ENCODE data around the gene SAMD11. TPM values are rescaled to one million over a fixed set of nuclear protein-coding genes. Genes with fewer than 3 reads are reported as not detected.
A peak's percentile ranks its signal among the peaks of the same experiment; 100 is the strongest.
"Not testable (repeated sequence)": the region's sequence is repeated elsewhere in the genome, so short reads cannot be mapped to it uniquely, and the experiment has no call there.

The SAMD11 gene
- 48.1 TPM for polyA plus RNA-seq (2013, experiment 1 of 2; ENCODE audit: insufficient read length)
- polyA plus RNA-seq (2013, experiment 2 of 2; ENCODE audit: insufficient read length), result 59.6 TPM

- peak; percentile 90 for DNase-seq
Observed at GRCh38 chr1:923131-923990, at the start of gene SAMD11. TSS of gene SAMD11 (plus strand) at chr1:923923. CDS start at chr1:924432, 509 bp downstream.

DNA sequence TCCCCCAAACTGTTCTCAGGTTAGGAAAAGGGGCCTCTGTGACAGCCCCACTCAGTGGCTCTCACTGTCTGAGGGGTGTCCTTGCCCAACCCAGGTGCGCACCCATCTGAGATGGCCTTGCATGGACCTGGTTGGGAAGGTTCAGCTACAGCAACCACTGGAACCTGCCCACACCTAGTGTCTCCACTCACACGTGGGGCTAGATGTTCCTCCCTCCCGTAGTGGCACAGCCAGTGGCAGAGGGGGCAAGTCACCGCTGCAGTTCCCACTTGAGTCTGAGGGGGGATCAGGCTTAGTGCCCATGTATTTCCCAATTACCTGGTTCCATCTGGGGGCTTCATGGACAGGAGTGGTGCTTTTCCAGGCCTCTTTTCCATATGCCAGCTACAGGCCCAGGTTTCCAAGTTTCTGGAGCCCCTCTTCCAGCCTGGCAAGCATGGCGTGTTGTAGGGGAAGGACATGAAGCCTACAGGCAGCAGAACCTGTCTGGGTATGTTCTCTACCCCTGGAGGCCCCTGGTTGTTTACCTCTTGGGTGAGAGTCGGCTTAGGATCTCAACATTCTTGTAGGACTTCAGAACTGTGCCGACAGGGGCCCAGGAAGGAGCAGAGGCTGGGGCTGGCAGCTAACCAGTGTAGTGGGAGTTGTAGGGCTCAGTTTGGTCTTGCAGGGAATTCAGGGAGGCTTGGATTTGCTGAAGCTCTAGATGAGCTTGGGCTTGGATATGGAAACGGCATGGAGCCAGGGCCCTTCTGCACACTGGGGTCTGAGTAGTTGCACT is 47.1 kb upstream of the SAMD11 start:
- not testable (repeated sequence) for DNase-seq

- DNase-seq, result not testable (repeated sequence)
Observed at GRCh38 chr1:877209-877986, 46.3 kb upstream of the SAMD11 start.

GRCh38 chr1:880511-880910 is 43.2 kb upstream of the SAMD11 start:
- not testable (repeated sequence) for DNase-seq

DNA sequence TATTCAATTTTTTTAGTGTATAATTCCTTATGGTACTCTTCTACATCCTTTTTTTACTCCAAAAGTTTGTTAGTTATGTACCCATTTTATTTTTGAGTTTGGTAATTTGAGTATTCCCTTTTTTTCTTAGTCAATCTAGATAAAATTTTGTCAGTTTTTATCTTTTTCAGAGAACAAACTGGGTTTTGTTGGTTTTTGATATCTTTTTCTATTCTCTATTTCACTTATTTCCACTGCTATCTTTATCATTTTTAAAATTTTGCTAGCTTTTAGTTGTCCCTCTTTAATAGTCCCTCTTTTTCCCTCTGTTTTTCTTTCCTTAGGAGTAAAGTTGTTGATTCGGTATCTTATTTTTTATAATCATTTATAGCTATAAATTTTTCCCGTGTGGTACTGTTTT is 42.8 kb upstream of the SAMD11 start:
- not testable (repeated sequence) for DNase-seq

- DNase-seq, result no peak
Observed at GRCh38 chr1:886311-886710, 37.4 kb upstream of the SAMD11 start.

- DNase-seq, result no peak
Observed at GRCh38 chr1:886760-887159, 37.0 kb upstream of the SAMD11 start.

GRCh38 chr1:888297-888696 is 35.4 kb upstream of the SAMD11 start:
- DNase-seq, result no peak

GRCh38 chr1:889774-890173 is 33.9 kb upstream of the SAMD11 start:
- DNase-seq, result not testable (repeated sequence)

DNA sequence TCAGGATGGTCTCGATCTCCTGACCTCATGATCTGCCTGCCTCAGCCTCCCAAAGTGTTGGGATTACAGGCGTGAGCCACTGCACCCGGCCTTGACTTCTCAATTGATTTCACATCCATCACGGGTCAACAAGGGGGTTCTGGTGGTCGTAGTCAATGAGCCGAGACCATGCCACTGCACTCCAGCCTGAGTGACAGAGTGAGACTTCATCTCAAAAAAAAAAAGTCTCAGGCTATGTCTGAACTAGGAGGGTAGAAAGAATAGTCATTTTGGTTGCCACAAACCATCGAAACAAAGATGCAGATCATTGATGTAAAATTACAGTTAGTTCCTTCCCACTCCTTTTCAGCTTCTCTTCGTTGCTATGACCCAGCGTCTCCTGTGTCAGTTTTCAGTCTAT is 33.5 kb upstream of the SAMD11 start:
- DNase-seq, result not testable (repeated sequence)

DNA sequence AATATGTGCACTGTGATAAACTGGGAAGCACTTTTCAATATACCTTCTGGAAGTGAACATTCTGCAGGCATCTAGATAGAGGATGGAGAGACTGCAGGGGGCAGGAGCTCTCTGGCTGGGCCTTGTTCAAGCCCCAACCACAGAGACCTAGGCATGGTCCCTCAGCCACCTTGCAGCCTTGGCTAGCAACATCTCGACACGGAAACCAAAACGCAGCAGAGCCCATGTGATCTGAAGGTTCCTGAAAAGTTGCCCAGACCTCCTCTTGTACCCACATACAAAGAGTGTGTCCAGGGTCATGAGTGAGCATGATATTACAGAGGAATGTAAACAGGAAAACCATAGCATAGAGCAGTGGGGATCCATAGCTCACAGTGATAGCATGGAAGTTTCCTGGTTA is 33.1 kb upstream of the SAMD11 start:
- no peak for DNase-seq

DNA sequence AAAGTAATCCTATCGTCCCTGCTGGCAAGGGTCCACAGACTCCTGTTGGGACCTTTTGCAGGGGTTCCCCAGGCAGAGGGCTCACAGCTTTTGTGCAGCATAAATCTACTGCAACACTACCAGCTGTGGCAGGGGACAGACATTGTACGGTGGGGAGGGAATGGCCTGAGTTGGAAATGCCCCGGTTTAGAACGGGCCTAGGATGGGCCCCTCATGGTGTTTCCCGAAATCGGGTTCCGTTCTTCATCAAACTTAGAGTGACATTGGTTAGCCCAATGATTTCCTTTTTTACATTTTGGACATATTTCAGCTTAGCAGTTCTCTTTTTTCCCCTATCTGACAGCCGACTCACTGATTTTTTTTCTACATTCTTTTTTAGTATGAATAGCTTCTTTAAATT is 26.5 kb upstream of the SAMD11 start:
- no peak for DNase-seq

DNA sequence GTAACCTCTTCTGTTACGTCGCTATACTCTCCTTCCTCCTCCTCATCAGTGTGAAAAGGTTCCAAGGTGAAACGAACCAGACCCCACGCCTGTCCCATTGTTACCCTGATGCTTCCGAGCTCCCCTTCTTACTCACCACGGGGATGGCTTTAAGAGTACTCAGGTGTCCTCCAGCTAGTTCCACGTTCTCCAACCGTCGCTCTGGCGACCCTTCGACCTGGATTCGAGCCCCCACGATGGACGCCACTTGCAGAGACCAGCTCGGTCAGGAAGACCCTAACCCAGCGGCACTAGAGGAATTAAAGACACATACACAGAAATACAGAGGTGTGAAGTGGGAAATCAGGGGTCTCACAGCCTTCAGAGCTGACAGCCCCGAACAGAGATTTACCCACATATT is 25.8 kb upstream of the SAMD11 start:
- not testable (repeated sequence) for DNase-seq

- no peak for DNase-seq
Observed at GRCh38 chr1:899636-900317, 23.9 kb upstream of the SAMD11 start.

DNA sequence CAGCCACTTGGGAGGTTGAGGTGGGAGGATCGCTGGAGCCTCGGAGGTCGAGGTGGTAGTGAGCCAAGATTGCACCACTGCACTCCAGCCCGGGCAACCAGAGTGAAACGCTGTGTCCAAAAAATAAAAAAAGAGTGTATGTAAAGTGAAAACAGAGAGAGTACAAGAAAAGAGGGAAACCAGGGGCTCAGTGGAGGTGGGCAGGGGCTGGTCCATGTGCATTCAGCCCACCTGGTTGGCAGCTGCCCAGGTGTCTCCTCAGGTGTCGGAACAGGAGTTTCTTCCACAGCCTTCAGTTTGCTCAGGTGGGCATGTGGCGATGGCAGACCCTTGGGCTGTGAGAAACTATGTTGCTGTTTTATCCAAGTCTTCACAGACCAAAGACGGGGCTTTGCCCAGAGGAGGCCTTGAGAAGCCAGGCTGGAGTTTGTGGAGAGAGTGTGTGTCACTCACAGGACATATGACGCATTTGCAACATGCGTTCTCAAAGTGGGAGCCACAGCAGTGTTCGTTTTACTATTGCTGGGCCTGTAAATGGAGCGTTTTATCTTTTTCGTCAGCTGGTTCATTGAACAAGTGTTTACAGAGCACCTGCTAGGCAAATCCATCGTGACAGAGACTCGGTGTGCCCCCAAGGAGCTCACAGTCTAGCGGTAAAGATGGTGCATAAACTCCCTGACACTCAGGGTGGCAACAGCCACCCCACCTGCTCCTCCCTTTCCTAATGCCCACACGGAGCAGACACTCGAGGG is 22.4 kb upstream of the SAMD11 start:
- DNase-seq, result no peak

GRCh38 chr1:902802-903201 is 20.9 kb upstream of the SAMD11 start:
- DNase-seq, result no peak

GRCh38 chr1:903305-903704 is 20.4 kb upstream of the SAMD11 start:
- DNase-seq, result no peak

GRCh38 chr1:903721-904271 is 19.9 kb upstream of the SAMD11 start:
- DNase-seq, result no peak

DNA sequence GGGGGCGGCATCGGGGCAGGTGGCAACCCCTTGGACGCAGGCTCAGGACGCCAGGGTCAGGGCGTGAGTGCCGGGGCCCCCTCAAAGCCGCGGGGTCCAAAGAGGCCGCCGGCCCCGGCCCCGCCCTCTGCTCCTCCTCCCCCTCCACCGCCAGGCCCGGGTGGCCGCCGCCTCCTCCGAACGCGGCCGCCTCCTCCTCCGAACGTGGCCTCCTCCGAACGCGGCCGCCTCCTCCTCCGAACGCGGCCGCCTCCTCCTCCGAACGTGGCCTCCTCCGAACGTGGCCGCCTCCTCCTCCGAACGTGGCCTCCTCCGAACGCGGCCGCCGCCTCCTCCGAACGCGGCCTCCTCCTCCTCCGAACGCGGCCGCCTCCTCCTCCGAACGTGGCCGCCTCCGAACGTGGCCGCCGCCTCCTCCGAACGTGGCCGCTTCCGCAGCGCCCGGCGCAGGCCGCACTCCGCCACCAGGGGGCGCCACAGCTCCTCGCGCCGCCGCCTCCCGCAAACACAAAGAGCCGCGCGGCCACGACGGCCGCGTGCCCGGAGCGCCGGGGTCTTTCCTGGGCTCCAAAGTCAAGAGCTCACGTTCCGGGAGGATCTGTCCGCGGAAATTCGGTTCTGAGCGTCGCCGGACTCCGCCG is 19.3 kb upstream of the SAMD11 start:
- DNase-seq, result peak; percentile 83

DNA sequence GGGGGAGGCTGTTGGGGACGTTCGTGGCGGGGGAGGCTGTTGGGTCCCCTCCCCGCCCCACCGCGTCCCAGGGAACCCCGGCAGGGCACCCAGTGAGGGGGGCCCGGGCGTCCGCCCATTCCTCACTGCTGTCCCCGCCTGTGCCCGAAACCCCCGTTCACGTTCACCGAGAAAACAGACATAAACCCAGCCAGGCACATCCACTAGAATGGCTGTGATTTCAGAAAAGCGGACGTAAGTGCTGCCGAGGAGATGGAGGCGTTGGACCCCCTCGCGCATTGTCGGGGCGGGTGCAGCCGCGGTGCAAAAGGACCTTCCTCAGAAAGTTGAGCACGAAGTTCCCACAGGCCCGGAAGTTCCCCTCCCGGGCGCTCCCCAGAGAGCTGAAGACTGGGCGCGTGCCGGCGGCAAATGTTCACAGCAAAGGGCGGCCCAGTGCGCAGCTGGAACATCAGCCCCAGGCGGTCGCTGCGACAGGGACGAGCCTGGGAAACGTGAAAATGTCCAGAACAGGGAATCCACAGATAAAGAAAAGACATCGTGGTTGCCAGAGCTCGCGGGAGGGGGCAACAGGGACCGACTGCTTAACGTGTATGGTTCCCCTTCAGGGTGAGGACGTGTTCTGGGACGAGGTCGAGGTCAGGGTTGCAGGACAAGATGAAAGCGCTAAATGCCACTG is 18.5 kb upstream of the SAMD11 start:
- peak; percentile 45 for DNase-seq
